ENCODE data around the gene QRICH1. TPM values are rescaled to one million over a fixed set of nuclear protein-coding genes. Genes with fewer than 3 reads are reported as not detected.

Gene QRICH1
- total and polyA plus RNA-seq, 2 donors (not counting 3 experiments of a cell fraction or from before 2014, with no cell fraction given), result 89.7 to 116 TPM

DNA sequence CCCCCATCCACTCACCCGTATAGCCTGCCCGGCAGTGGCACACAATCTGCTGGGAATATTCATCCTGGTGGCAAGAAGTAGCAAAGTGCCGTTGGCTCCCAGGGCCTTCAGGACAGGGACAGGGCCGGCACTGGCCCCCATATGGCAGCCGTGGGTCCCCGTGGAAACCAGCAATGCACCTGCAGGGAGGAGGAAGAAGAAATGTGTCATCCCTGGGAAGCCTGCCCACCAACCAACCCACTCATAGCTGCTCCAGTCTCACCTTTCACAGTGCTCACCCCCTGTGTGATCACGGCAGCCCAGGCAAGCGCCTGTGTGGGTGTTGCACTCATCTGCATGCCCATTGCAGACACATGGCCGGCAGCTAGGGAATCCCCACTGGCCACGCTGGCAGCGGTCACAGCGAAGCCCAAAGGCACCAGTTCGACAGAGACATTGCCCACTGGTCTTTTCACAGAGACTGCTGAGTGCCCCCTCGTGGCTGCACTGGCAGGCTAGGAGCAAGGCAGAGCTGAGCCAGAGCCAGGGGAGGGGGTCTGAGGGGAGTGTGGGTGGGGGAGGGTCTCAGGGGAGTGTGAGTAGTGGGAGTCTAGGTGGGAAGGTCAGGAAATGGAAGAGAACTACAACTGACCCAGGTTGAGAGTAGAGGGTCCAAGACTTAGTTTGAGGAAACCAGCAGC, 31.3 kb upstream of the QRICH1 start:
- H3K27ac ChIP-seq (ENCODE audit: insufficient read depth, low read depth, low read length), result no peak overlapping the region
- BruUV-seq (replicated peaks), result no TSS peak
- CTCF ChIA-PET, result no interaction called here

DNA sequence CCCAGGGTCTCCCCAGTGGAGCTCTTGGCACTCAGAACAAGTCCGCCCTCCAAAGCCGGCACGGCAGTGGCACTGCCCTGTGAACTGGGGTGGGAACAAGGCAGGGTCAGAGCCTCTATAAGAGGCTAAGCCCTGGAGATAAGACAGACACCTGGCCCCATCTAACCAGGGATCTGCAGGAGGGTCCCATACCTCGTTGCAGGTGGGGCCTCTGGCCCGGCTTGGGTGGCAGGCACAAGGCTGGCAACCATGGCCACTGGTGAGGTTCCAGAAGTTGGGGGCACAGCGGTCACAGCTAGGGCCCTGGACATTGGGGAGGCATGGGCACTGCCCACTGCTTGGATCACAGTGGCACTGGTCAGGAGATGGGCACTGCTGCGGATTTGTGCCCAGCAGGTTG, 30.3 kb upstream of the QRICH1 start:
- dilution Hi-C loops (cut with MboI; ENCODE audit: extremely low pct_ligation_motif_present, low sequenced_read_pairs) (no loop called here), intact Hi-C loops (cut with micrococcal nuclease) (no loop called here)
- DNase-seq (ENCODE audit: low read depth, low spot score) (no peak), FAIRE-seq (no peak)
- Histone ChIP-seq H3K9me1 (replicated peaks; ENCODE audit: control insufficient read depth, extremely low read depth, insufficient read depth, low read length) (no peaks in the 10 kb centered on the region), H3K27ac (ENCODE audit: insufficient read depth, low read depth, low read length) (no peak overlapping the region), H3K4me3 (replicated peaks in 1 of 3; ENCODE audit: insufficient read depth in 1 of 3, low read depth in 1 of 3, low read length in 3 of 3) (no peak overlapping the region), H3K9ac (replicated peaks; ENCODE audit: extremely low read depth, insufficient read depth, low read length) (no peak overlapping the region), H2AFZ (ENCODE audit: low read depth, low read length) (no peak overlapping the region), H3K4me1 (ENCODE audit: control insufficient read depth, extremely low read depth, insufficient read depth, low read length) (peaks cover 9% of the 10 kb centered on the region), H3K79me2 (ENCODE audit: control insufficient read depth, insufficient read depth, low read length) (peaks cover 10% of the 10 kb centered on the region), H4K20me1 (replicated peaks; ENCODE audit: control insufficient read depth, extremely low read depth, insufficient read depth, low read length) (no peaks in the 10 kb centered on the region), H3K36me3 (ENCODE audit: control insufficient read depth in 2 of 2, extremely low read depth in 1 of 2, insufficient read depth in 2 of 2, low read length in 2 of 2) (peaks cover 5 to 65% of the 10 kb centered on the region in 2 experiments), H3K4me2 (ENCODE audit: insufficient read depth, low read length) (no peak overlapping the region), H3K27me3 (ENCODE audit: control insufficient read depth in 2 of 2, insufficient read depth in 2 of 2, low read length in 2 of 2) (no peaks in the 10 kb centered on the region), H3K9me3 (replicated peaks; ENCODE audit: control insufficient read depth, insufficient read depth, low read length) (no peaks in the 10 kb centered on the region)
- TF ChIP-seq FOS (IDR thresholded peaks at IDR 0.05; ENCODE audit: borderline replicate concordance, insufficient read depth, low read length) (no peak), POLR2A (IDR thresholded peaks at IDR 0.05; ENCODE audit: low read depth, low read length) (no peak), EZH2 (IDR thresholded peaks at IDR 0.05; ENCODE audit: borderline replicate concordance, low read depth, low read length, severe bottlenecking) (no peak), MYC (IDR thresholded peaks at IDR 0.05; ENCODE audit: low read depth, low read length) (no peak), JUN (IDR thresholded peaks at IDR 0.05; ENCODE audit: borderline replicate concordance, insufficient read depth, insufficient read length, low read depth) (no peak), POLR2AphosphoS5 (IDR thresholded peaks at IDR 0.05; ENCODE audit: insufficient read depth, low read depth, low read length) (no peak), GATA2 (IDR thresholded peaks at IDR 0.05; ENCODE audit: insufficient read depth, insufficient read length, low read depth, low read length) (no peak)
- TF ChIP-seq, protein P1, sequence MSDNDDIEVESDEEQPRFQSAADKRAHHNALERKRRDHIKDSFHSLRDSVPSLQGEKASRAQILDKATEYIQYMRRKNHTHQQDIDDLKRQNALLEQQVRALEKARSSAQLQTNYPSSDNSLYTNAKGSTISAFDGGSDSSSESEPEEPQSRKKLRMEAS (IDR thresholded peaks at IDR 0.05; ENCODE audit: insufficient read depth, insufficient read length), result no peak
- TF ChIP-seq, protein P2, sequence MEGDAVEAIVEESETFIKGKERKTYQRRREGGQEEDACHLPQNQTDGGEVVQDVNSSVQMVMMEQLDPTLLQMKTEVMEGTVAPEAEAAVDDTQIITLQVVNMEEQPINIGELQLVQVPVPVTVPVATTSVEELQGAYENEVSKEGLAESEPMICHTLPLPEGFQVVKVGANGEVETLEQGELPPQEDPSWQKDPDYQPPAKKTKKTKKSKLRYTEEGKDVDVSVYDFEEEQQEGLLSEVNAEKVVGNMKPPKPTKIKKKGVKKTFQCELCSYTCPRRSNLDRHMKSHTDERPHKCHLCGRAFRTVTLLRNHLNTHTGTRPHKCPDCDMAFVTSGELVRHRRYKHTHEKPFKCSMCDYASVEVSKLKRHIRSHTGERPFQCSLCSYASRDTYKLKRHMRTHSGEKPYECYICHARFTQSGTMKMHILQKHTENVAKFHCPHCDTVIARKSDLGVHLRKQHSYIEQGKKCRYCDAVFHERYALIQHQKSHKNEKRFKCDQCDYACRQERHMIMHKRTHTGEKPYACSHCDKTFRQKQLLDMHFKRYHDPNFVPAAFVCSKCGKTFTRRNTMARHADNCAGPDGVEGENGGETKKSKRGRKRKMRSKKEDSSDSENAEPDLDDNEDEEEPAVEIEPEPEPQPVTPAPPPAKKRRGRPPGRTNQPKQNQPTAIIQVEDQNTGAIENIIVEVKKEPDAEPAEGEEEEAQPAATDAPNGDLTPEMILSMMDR (IDR thresholded peaks at IDR 0.05; ENCODE audit: extremely low read depth in 1 of 2, insufficient read depth in 1 of 2, low read depth in 1 of 2, low read length in 2 of 2), result no peak
- ChIA-PET CTCF (no interaction called here), POLR2A (no interaction called here)
- BruUV-seq (replicated peaks), result no TSS peak

More for the DNA sequence above, 31.3 kb upstream of the QRICH1 start:
- no peak overlapping the region for H3K4me2 ChIP-seq (ENCODE audit: insufficient read depth, low read length)
- DNase-seq (ENCODE audit: low read depth, low spot score) (no peak), FAIRE-seq (no peak)
- intact Hi-C loops (cut with micrococcal nuclease) (no loop called here), dilution Hi-C loops (cut with MboI; ENCODE audit: extremely low pct_ligation_motif_present, low sequenced_read_pairs) (no loop called here)
- POLR2A ChIA-PET, result no interaction called here
- H2AFZ ChIP-seq (ENCODE audit: low read depth, low read length), result no peak overlapping the region
- no peaks in the 10 kb centered on the region for H3K4me1 ChIP-seq (ENCODE audit: control insufficient read depth, extremely low read depth, insufficient read depth, low read length)
- H3K4me3 ChIP-seq (replicated peaks in 1 of 3; ENCODE audit: insufficient read depth in 1 of 3, low read depth in 1 of 3, low read length in 3 of 3), result no peak overlapping the region
- TF ChIP-seq POLR2A (IDR thresholded peaks at IDR 0.05; ENCODE audit: low read depth, low read length) (no peak), EZH2 (IDR thresholded peaks at IDR 0.05; ENCODE audit: borderline replicate concordance, low read depth, low read length, severe bottlenecking) (no peak), GATA2 (IDR thresholded peaks at IDR 0.05; ENCODE audit: insufficient read depth, insufficient read length, low read depth, low read length) (no peak), FOS (IDR thresholded peaks at IDR 0.05; ENCODE audit: borderline replicate concordance, insufficient read depth, low read length) (no peak)
- TF ChIP-seq, protein P2 (IDR thresholded peaks at IDR 0.05; ENCODE audit: extremely low read depth in 1 of 2, insufficient read depth in 1 of 2, low read depth in 1 of 2, low read length in 2 of 2), result no peak
- H3K9me3 ChIP-seq (replicated peaks; ENCODE audit: control insufficient read depth, insufficient read depth, low read length), result no peaks in the 10 kb centered on the region
- H3K27me3 ChIP-seq (ENCODE audit: control insufficient read depth in 2 of 2, insufficient read depth in 2 of 2, low read length in 2 of 2), result no peaks in the 10 kb centered on the region
- peaks cover 5 to 73% of the 10 kb centered on the region in 2 experiments for H3K36me3 ChIP-seq (ENCODE audit: control insufficient read depth in 2 of 2, extremely low read depth in 1 of 2, insufficient read depth in 2 of 2, low read length in 2 of 2)
- H3K79me2 ChIP-seq (ENCODE audit: control insufficient read depth, insufficient read depth, low read length), result peaks cover 1% of the 10 kb centered on the region
- H3K9me1 ChIP-seq (replicated peaks; ENCODE audit: control insufficient read depth, extremely low read depth, insufficient read depth, low read length), result no peaks in the 10 kb centered on the region
- H3K9ac ChIP-seq (replicated peaks; ENCODE audit: extremely low read depth, insufficient read depth, low read length), result no peak overlapping the region
- no peaks in the 10 kb centered on the region for H4K20me1 ChIP-seq (replicated peaks; ENCODE audit: control insufficient read depth, extremely low read depth, insufficient read depth, low read length)
